HG03064 (cell line): ENCODE data around the gene ARHGEF11.

Experiments
- ATAC-seq: cut with Tn5 transposase; IDR thresholded peaks from one replicate; pipeline ENCODE4 v1.9.1; 2021; ENCODE audit warnings: low read depth; ENCODE audit not compliant: unreplicated experiment

Gene ARHGEF11

GRCh38 chr1:156958247-156958714, 87.3 kb downstream of the ARHGEF11 start:
- ATAC-seq: no peak

- ATAC-seq: no peak
Measured at GRCh38 chr1:156957634-156958033, 87.9 kb downstream of the ARHGEF11 start.

- no peak for ATAC-seq
Measured at GRCh38 chr1:156956333-156956732, 89.2 kb downstream of the ARHGEF11 start.

GRCh38 chr1:156953571-156953970, 92.0 kb downstream of the ARHGEF11 start:
- ATAC-seq: no peak

GRCh38 chr1:156951371-156951770, 94.2 kb downstream of the ARHGEF11 start:
- no peak for ATAC-seq

GRCh38 chr1:156949127-156949526, 96.4 kb downstream of the ARHGEF11 start:
- no peak for ATAC-seq

- no peak for ATAC-seq
Measured at GRCh38 chr1:156948708-156949107, 96.8 kb downstream of the ARHGEF11 start.

GRCh38 chr1:156947818-156948525, 97.6 kb downstream of the ARHGEF11 start:
- no peak for ATAC-seq

- ATAC-seq: no peak
Measured at GRCh38 chr1:156947127-156947526, 98.4 kb downstream of the ARHGEF11 start.

- ATAC-seq: no peak
Measured at GRCh38 chr1:156945881-156946661, 99.5 kb downstream of the ARHGEF11 start.

- ATAC-seq: no peak
Measured at GRCh38 chr1:156944848-156945247, 100.7 kb downstream of the ARHGEF11 start.

- no peak for ATAC-seq
Measured at GRCh38 chr1:156944268-156944667, 101.3 kb downstream of the ARHGEF11 start.

GRCh38 chr1:156943756-156944155, 101.8 kb downstream of the ARHGEF11 start:
- no peak for ATAC-seq

GRCh38 chr1:156942576-156942975, 103.0 kb downstream of the ARHGEF11 start:
- no peak for ATAC-seq

GRCh38 chr1:156942176-156942575, 103.4 kb downstream of the ARHGEF11 start:
- ATAC-seq: no peak

GRCh38 chr1:156941675-156942074, 103.9 kb downstream of the ARHGEF11 start:
- ATAC-seq: no peak

- no peak for ATAC-seq
Measured at GRCh38 chr1:156939786-156940334, 105.7 kb downstream of the ARHGEF11 start.

- no peak for ATAC-seq
Measured at GRCh38 chr1:156938813-156939212, 106.7 kb downstream of the ARHGEF11 start.

- no peak for ATAC-seq
Measured at GRCh38 chr1:156937883-156938282, 107.7 kb downstream of the ARHGEF11 start.

GRCh38 chr1:156936721-156937220, 108.8 kb downstream of the ARHGEF11 start:
- ATAC-seq: no peak

- ATAC-seq: no peak
Measured at GRCh38 chr1:156936191-156936590, 109.4 kb downstream of the ARHGEF11 start.
